Keratinocyte (primary cell): ENCODE measurements around the gene CCDC24. TPM values are rescaled to one million over a fixed set of nuclear protein-coding genes. Genes with fewer than 3 reads are reported as not detected.

Experiments used
- DNase-seq: peaks from one replicate; pipeline ENCODE4 v3.0.0-alpha.2; 2011; ENCODE audit warnings: low read depth, missing footprints, low spot score
- FAIRE-seq: peaks from 2 replicates; lab custom pipeline; 2011; peaks lifted over from hg19 to GRCh38; lab: Jason Lieb, UNC
- H2AFZ ChIP-seq: 2 replicates; pipeline ENCODE4 v1.6.0; 2012; ENCODE audit warnings: low read length, control low read depth, inconsistent platforms; ENCODE audit not compliant: control insufficient read depth
- H3K27ac ChIP-seq: 2 replicates; pipeline ENCODE4 v1.5.1; 2011; ENCODE audit warnings: low read length; ENCODE audit not compliant: control insufficient read depth, insufficient read depth
- H3K27me3 ChIP-seq: 3 replicates; pipeline ENCODE4 v1.6.0; 2011; ENCODE audit warnings: low read length; ENCODE audit not compliant: control insufficient read depth, insufficient read depth; ENCODE audit errors: extremely low read depth
- H3K36me3 ChIP-seq, 2 experiments: 2 replicates in 1 of 2; 3 replicates in 1 of 2; pipeline ENCODE4 v1.5.1; 2011; ENCODE audit warnings: low read length in 2 of 2, mild to moderate bottlenecking in 1 of 2; ENCODE audit not compliant: control insufficient read depth in 2 of 2, insufficient read depth in 2 of 2; ENCODE audit errors: extremely low read depth in 1 of 2
- H3K4me1 ChIP-seq: 3 replicates; pipeline ENCODE4 v1.5.1; 2011; ENCODE audit warnings: low read length; ENCODE audit not compliant: control insufficient read depth, insufficient read depth; ENCODE audit errors: extremely low read depth
- H3K4me2 ChIP-seq: 3 replicates; pipeline ENCODE4 v1.6.0; 2011; ENCODE audit warnings: low read depth, low read length; ENCODE audit not compliant: control insufficient read depth, insufficient read depth; ENCODE audit errors: extremely low read depth
- H3K4me3 ChIP-seq, 3 experiments: fragments of 200-600 bp in 1 of 3; sonication (generic) in 1 of 3; 2 replicates in 2 of 3; 3 replicates in 1 of 3; pipeline ENCODE4 v1.5.1; 2011 to 2016; ENCODE audit warnings: low read length in 3 of 3, mild to moderate bottlenecking in 3 of 3, control low read depth in 2 of 3, inconsistent platforms in 1 of 3, low read depth in 1 of 3, mixed read lengths in 1 of 3, mixed run types in 1 of 3, moderate library complexity in 1 of 3; ENCODE audit not compliant: control insufficient read depth in 2 of 3, insufficient read depth in 2 of 3; ENCODE audit errors: extremely low read depth in 1 of 3
- H3K79me2 ChIP-seq: 2 replicates; pipeline ENCODE4 v1.6.0; 2012; ENCODE audit warnings: low read length; ENCODE audit not compliant: control insufficient read depth, insufficient read depth
- H3K9ac ChIP-seq: 3 replicates; pipeline ENCODE4 v1.6.0; 2011; ENCODE audit warnings: low read length; ENCODE audit not compliant: control insufficient read depth, insufficient read depth; ENCODE audit errors: extremely low read depth
- H3K9me1 ChIP-seq: 3 replicates; pipeline ENCODE4 v1.6.0; 2011; ENCODE audit warnings: low read length; ENCODE audit not compliant: control insufficient read depth, insufficient read depth; ENCODE audit errors: extremely low read depth
- H3K9me3 ChIP-seq: 2 replicates; pipeline ENCODE4 v1.5.1; 2012; ENCODE audit warnings: low read depth, low read length; ENCODE audit not compliant: control insufficient read depth
- H4K20me1 ChIP-seq: 3 replicates; pipeline ENCODE4 v1.6.0; 2011; ENCODE audit warnings: low read length; ENCODE audit not compliant: control insufficient read depth, insufficient read depth; ENCODE audit errors: extremely low read depth
- EZH2 ChIP-seq: IDR thresholded peaks from one replicate; pipeline ENCODE4 v1.6.1; 2012; ENCODE audit warnings: inconsistent platforms, mild to moderate bottlenecking, low read length, moderate library complexity
- dilution Hi-C: fragments of 300-500 bp; cut with MboI; formaldehyde crosslinking; loops from one replicate; pipeline ENCODE4 v1.7.0; 2020; ENCODE audit warnings: low sequenced_read_pairs; ENCODE audit not compliant: extremely low pct_ligation_motif_present
- polyA plus RNA-seq, 5 experiments: library from polyadenylated mRNA; depleted of rRNA in 3 of 5; stranded (reverse) in 3 of 5; stranded (forward) in 1 of 5; unstranded in 1 of 5; fragments of >200 nt; gene quantifications; 1 replicate in 1 of 5; 2 replicates in 3 of 5; 3 replicates in 1 of 5; pipeline versions ENCODE4 v1.2.1 to v1.2.3, GENCODE V29; 2011 to 2012; ENCODE audit warnings: missing spikeins in 2 of 5, low read depth in 1 of 5, low replicate concordance in 1 of 5
- TF ChIP-seq, protein P1 (sequence below), 3 experiments: IDR thresholded peaks in 1 of 3; conservative IDR thresholded peaks in 1 of 3; optimal IDR thresholded peaks in 1 of 3; 2 replicates in 2 of 3; 3 replicates in 1 of 3; pipeline versions ENCODE3 to v1.5.1; 2011; ENCODE audit warnings: low read length in 3 of 3, mild to moderate bottlenecking in 3 of 3, moderate library complexity in 2 of 3, control low read depth in 1 of 3, inconsistent platforms in 1 of 3; ENCODE audit not compliant: insufficient read depth in 2 of 3; ENCODE audit errors: extremely low read depth in 1 of 3

The CCDC24 gene
- polyA plus RNA-seq, 1 donor (not counting 4 experiments of a cell fraction or from before 2014, with no cell fraction given), result 5.2 TPM

- H3K36me3 ChIP-seq, result peaks cover 0 to 6% of the 10 kb centered on the region in 2 experiments
- H3K27ac ChIP-seq, result no peak overlapping the region
- no peaks in the 10 kb centered on the region for H3K79me2 ChIP-seq
- dilution Hi-C loops, result no loop called here
- no peaks in the 10 kb centered on the region for H3K9me1 ChIP-seq
- DNase-seq (no peak), FAIRE-seq (no peak)
- H3K4me2 ChIP-seq, result no peak overlapping the region
- H3K4me1 ChIP-seq, result no peaks in the 10 kb centered on the region
- H3K4me3 ChIP-seq, result no peak overlapping the region
- H4K20me1 ChIP-seq, result peaks cover 3% of the 10 kb centered on the region
- H2AFZ ChIP-seq, result no peak overlapping the region
- no peaks in the 10 kb centered on the region for H3K9me3 ChIP-seq
- H3K27me3 ChIP-seq, result no peaks in the 10 kb centered on the region
- TF ChIP-seq, protein P1, sequence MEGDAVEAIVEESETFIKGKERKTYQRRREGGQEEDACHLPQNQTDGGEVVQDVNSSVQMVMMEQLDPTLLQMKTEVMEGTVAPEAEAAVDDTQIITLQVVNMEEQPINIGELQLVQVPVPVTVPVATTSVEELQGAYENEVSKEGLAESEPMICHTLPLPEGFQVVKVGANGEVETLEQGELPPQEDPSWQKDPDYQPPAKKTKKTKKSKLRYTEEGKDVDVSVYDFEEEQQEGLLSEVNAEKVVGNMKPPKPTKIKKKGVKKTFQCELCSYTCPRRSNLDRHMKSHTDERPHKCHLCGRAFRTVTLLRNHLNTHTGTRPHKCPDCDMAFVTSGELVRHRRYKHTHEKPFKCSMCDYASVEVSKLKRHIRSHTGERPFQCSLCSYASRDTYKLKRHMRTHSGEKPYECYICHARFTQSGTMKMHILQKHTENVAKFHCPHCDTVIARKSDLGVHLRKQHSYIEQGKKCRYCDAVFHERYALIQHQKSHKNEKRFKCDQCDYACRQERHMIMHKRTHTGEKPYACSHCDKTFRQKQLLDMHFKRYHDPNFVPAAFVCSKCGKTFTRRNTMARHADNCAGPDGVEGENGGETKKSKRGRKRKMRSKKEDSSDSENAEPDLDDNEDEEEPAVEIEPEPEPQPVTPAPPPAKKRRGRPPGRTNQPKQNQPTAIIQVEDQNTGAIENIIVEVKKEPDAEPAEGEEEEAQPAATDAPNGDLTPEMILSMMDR (optimal IDR thresholded peaks at IDR 0.05 in 1 of 3, IDR thresholded peaks at IDR 0.05 in 1 of 3, conservative IDR thresholded peaks at IDR 0.05 in 1 of 3; ENCODE audit: extremely low read depth in 1 of 3, insufficient read depth in 2 of 3, low read length in 3 of 3), result no peak
- TF ChIP-seq EZH2, result no peak
- H3K9ac ChIP-seq, result no peak overlapping the region
These were observed 21.7 kb downstream of the CCDC24 start for GRCh38 chr1:44012941-44013609.

DNA sequence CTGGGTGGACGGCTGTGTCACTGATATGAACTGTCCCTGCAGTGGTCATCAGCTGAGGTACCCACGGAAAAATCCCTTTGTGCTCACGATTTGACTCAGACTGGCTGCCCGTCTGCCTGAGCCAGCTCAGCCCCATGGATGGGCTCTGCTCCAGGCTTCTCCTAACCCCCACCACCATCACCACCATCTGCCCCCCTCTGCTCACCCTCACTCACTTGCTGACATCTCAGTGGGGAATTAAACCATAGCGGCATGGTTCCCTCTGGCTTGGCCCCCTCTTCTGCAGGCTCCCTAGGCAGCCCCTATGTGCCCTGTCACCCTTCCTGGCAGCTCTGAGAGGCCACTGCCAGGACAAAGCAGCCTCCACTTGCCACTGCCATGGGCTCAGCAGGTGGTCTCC lies 22.6 kb downstream of the CCDC24 start:
- DNase-seq (no peak), FAIRE-seq (no peak)
- Histone ChIP-seq H4K20me1 (peaks cover 3% of the 10 kb centered on the region), H3K9ac (no peak overlapping the region), H3K9me1 (no peaks in the 10 kb centered on the region), H3K4me2 (no peak overlapping the region), H3K4me3 (no peak overlapping the region), H3K4me1 (no peaks in the 10 kb centered on the region), H3K36me3 (peaks cover 0 to 6% of the 10 kb centered on the region in 2 experiments), H2AFZ (no peak overlapping the region), H3K79me2 (no peaks in the 10 kb centered on the region), H3K27me3 (no peaks in the 10 kb centered on the region), H3K9me3 (no peaks in the 10 kb centered on the region), H3K27ac (no peak overlapping the region)
- TF ChIP-seq, protein P1 (optimal IDR thresholded peaks at IDR 0.05 in 1 of 3, IDR thresholded peaks at IDR 0.05 in 1 of 3, conservative IDR thresholded peaks at IDR 0.05 in 1 of 3; ENCODE audit: extremely low read depth in 1 of 3, insufficient read depth in 2 of 3, low read length in 3 of 3), result no peak
- no peak for TF ChIP-seq EZH2
- dilution Hi-C loops, result no loop called here
